GM19324 (cell line): Measurements from ENCODE around the gene MRTO4.
"Not testable (repeated sequence)": the region's sequence is repeated elsewhere in the genome, so short reads cannot be mapped to it uniquely, and the experiment has no call there.

ENCODE experiments used
- ATAC-seq: cut with Tn5 transposase; IDR thresholded peaks from one replicate; pipeline ENCODE4 v1.9.1; 2021; ENCODE audit warnings: mild to moderate bottlenecking, moderate library complexity; ENCODE audit not compliant: unreplicated experiment, low FRiP score

Gene MRTO4

DNA sequence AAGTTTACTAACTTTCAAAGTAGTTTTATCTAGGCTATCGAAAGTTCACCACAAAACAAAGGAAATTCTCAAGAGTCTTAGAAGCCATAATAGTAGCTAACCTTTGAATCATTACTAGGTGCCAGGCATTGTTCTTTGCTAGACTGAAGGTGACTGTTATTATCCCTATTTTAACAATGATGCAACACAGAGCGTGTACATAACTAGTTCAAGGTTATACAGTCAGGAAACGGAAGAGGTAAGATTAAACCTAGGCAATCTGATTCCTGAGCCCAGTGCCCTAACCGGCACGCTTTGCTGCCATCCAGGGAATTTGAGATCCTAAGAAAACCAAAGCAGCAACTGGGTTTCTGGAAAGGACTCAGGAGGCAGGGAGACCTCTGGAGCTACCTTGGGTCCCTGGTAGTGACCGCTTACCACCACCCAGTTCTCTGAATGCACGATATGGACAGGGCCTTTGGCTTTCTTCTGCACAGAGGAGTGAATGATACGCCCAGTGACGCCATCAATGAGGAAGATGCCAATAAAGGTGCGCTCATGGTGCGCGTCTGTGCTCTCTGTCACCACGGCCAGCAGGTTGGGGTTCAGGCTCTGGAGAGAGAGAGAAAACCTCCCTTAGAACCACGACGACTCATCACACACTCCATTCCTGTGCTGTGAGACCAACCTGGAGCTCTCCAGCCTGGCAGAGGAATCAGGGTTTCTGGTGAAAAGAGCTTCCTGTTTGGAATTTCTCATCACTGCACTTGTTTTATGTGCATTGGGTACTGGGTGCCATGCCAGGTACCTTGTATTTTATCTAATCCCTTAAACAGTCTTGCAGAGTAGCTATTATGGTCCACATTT is 28.4 kb upstream of the MRTO4 start:
- no peak for ATAC-seq

DNA sequence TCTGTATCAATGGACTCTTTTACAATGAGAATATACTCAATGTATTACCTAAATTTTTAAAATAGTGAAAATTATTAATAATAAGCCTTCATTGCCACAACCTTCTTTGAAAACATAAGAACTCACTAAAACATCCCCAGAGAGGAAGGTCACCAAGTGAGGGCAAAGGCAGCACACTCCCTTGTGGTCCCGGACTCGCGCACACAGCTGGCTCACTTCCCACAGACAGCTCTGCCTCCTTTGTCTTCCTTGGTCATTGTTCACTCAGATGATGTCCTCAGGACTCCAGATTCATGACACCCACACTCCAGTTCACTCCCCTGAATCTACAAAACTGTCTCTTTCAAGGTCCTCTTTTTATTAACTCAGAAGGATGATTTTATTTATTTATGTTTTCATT is 22.4 kb upstream of the MRTO4 start:
- ATAC-seq: no peak

DNA sequence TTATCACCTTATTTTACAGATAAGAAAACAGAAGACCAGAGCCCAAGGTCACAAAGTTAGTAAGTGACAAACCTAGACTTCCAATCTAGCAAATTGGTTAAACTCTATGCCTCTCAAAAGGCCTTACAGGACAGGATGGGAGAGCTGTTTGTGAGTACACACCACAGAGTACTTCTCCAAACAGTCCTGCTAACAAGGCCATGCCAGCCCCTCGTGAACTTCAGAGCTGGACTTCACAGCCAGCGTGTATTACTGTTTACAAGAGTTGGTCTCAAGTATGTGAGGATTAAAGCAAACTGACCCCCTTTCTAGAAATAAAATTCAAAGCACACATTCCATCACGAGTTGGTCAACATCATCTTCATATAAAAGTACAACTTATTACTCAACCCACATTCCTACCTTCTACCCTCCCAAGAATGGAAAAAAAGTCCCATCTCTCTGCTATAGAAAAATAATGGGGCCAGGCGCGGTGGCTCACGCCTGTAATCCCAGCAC is 21.7 kb upstream of the MRTO4 start:
- ATAC-seq: no peak

GRCh38 chr1:19231736-19232523 is 19.7 kb upstream of the MRTO4 start:
- ATAC-seq: not testable (repeated sequence)

- no peak for ATAC-seq
Measured at GRCh38 chr1:19232524-19232846, 19.1 kb upstream of the MRTO4 start.

- no peak for ATAC-seq
Measured at GRCh38 chr1:19234224-19234623, 17.4 kb upstream of the MRTO4 start.

DNA sequence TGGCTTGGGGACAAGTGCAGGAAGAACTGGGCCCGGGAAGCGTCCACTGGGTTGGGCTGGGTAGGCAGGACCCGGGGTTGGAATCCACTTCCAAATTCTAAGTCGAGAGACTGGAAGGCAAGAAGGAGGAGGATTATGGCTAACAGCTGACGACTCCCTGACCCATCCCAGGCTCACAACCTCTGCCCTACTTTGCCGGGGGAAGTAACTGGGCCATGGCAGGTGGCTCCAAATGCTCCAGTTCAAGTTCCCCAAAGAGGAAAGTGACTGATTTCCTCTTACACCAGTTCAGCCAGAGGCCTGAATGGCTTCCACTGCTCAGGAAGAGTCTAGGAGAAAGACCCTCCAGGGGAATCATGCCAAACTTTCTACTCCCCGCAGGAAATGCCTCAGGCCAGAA is 11.7 kb upstream of the MRTO4 start:
- ATAC-seq: no peak

GRCh38 chr1:19240673-19241538 is 10.7 kb upstream of the MRTO4 start:
- no peak for ATAC-seq

DNA sequence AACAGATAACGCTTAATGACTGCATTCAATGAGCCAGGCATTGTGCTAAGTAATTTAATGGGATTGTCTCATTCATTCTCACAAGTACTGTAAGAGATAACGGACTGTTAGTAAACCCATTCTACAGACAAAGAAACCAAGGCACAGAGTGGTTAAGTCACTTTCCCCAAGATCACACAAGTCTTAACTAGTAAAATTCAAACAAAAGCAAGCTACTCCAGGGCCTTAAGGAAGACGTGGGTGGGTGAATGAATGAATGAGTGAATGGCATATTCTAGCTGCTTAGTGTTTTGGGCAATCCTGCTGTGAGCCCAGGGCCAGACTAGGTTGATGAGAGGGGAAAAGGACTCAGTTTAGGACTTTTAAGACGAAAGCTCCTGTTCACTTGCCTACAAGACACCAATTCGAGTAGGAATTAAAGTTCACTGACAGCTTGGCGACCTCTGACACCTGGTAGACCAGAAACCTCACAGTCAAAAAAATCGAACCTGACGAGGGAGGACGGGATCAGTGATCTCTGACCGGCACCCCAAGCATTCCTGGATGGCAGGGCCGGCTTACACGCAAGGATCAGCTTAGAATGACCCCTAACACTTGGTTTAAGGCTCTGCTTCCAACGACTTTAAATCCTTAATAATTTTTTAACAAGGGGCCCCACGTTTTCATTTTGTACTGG is 838 bp upstream of the MRTO4 start:
- ATAC-seq: no peak

DNA sequence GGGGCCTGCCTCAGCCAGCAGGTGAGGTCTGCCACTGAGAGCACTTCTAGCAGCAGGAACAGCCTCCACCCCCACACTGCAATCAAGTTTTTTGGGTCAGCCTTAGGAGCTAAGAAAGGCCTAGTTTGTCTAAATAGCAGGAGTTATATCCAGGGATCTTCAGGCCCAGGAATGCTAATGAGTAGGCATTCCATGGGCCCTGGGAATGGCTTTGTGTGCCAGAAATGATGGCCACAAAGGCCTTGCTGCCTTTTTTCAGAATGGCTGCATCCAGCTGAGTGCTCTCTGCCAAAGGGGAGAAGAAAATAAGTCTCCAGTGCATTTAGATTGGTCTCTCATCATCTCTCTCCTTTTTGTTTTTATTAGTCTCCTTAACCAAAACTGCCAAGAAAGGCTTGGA is 2.8 kb downstream of the MRTO4 start:
- ATAC-seq: no peak

DNA sequence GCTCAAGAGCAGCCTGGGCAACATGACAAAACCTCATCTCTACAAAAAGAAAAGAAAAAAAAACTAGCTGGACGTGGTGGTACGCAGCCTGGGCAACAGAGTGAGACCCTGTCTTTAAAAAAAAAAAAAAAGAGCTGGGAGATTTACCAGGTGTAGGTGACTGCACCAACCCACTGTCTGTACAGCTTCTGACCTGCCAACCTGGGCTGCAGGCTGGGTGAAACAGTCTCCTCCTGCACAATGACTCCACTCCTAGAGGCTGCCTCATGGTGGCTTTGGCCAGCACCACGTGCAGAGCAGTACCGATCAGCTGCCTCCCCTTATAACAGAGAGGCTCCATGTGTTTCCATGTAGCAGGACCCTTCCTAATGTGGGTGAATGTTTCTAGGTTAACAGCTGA is 3.7 kb downstream of the MRTO4 start:
- ATAC-seq: no peak

GRCh38 chr1:19256301-19256700 is 4.7 kb downstream of the MRTO4 start:
- ATAC-seq: not testable (repeated sequence)

GRCh38 chr1:19257178-19257914 is 5.7 kb downstream of the MRTO4 start:
- no peak for ATAC-seq

DNA sequence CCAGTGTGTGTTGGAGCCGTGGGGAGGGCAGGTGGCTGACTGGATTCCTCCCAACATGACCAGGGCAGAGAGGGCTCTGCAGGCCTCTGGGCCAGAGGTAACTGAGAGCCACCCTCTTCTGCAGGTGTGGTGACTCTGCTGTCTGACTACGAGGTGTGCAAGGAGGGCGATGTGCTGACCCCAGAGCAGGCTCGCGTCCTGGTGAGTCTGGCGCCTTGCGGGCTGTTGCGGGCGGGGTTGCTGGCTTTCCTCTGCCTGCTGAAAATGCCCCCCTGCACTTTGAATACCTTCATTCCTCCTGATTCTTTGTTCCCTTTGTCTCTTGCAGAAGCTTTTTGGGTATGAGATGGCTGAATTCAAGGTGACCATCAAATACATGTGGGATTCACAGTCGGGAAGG is 6.7 kb downstream of the MRTO4 start:
- no peak for ATAC-seq

DNA sequence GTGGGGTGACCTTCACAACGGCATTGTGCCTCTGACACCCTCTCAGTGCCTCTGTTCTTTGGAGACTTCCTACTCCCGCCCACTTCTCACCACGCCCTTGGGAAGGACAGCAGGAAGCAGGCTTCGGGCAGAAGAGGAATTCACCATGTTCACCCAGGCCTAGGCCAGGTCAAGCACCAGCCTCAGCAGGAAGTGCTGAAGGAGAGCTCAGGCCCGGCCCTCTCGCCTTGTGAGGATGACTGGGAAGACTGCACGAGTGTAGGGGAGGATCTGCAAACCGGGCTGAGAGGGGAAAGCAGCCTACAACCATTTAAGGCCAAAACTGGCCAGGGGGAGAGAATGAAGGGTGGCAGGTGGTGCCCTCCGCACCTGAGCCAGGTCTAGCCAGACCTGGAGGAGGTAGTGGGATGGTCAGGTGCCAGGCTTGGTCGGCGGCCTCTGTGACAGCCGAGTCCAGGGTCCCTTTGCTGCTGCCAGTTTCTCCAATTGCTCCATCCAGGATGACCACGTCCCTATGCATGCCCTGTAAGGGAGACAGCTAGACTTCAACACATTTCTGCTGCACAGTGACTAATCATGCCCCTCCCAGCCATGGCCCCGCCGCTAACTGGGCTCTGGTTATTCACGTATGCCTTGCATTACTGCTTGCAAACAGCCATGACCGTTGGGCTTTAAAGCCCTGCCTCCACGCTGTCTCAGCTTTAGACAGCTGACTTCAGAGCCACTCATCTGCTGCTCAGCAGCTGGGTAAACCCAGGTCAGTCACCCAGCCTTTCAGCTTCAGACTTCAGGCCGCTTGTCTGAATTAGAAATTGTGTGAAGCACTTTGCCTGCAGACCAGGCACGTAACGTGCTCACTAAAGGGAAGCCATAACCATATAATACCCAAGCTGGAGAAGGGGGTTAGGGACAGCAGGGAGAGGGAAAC is 8.9 kb downstream of the MRTO4 start:
- ATAC-seq: no peak

DNA sequence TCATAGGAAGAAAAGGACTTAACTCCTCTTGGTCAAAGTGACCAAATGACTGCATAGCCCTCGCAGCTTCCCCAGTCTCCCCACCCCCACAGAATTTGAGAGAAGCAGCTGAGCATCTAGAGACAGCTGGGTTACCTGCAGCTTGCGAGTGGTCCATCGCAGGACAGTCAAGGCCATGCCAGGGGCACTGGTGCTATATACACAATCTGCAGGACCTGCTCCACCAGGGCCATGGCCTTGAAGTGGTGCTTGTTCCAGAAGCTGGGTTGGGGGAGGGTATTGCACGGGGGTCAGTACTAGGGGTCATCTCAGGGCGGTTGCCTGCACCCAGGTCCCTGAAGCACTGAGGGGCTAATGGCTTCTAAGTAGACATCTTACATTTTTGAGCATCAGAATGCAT is 10.4 kb downstream of the MRTO4 start:
- no peak for ATAC-seq

DNA sequence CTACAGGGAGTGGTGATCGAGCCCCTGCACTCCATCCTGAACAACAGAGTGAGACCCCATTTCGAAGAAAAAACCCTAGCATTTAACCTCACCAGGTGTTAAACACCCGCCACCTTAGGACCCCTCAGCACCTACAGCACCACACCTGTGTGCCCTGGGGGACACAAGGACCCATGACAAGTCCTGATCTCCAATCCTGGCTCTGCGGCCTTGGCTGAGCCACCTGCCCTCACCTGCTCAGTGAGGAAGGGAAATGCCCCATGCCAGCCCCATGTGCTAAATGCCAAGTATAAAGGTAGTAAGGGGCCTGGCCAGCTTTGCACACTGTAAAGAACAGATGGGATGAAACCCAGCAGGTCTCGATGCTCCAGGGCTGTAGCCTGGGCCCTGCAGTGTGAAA is 11.1 kb downstream of the MRTO4 start:
- no peak for ATAC-seq

DNA sequence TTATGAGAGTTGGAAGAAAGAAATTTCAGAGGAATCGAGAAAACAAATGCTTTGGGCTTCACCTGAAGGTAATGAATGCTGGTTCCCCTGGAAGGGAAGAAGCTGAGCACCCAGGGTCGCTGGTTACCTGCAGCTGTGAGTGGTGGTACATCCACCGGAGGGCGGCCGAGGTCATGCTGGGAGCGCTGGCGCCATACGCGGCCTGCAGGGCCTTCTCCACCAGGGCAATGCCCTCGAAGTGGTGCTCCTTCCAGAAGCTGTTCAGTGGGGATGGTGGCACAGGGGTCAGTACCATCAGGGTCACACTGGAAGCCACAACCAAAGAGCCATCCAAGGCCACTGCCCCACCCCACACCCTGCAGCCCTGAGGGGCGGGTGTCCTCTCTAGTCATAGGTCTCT is 16.8 kb downstream of the MRTO4 start:
- no peak for ATAC-seq
